HG02588 (cell line): ENCODE results near the gene SFTPB.
A peak's percentile ranks its signal among the peaks of the same experiment; 100 is the strongest.
"Not testable (repeated sequence)": the region's sequence is repeated elsewhere in the genome, so short reads cannot be mapped to it uniquely, and the experiment has no call there.

Source experiments
- ATAC-seq: cut with Tn5 transposase; IDR thresholded peaks from one replicate; pipeline ENCODE4 v1.9.1; 2021; ENCODE audit warnings: mild to moderate bottlenecking, moderate library complexity; ENCODE audit not compliant: unreplicated experiment

SFTPB gene

GRCh38 chr2:85657399-85657798 is 10.6 kb downstream of the SFTPB start:
- ATAC-seq, result not testable (repeated sequence)

GRCh38 chr2:85656468-85656867 is 11.5 kb downstream of the SFTPB start:
- ATAC-seq, result no peak

DNA sequence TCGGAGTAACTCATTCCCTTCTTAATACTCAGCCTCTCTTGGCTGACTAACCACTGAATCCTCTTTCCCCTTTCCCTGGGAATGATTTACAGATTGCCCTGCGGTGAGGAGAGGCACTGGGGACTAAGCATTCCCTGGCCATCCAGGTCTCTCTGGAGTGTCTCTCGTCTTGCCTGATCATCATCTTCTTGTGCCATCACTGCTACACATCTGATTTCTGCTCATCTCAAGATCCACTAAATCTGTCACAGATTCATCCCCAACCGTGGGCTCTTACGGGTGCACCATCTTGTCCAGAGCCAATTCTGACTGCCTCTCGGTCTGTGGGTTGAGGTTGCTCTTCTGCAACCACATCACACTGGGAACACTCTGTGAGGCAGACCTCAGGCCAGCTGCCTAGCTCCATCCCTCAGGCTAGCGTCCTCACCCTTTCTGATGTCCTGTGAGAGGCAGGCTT is 12.0 kb downstream of the SFTPB start:
- no peak for ATAC-seq

DNA sequence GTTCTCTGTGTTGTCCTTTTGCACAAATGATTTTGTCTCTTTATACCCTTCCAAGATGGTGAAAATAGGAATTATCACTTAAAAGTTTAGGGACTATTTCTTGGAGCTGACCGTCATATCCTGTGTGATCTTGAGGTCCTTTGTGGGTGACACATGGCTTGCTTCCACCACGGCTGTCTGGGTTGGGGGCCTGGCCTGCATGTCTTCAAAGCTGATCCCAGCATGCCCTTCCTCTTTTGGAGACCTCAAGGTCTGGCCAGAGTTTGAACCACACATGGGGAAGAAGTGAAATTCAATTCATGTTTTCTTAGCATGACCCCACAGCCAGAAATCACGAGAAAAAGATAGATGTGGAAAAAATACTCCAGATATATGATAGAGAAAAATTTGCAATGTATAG is 14.0 kb downstream of the SFTPB start:
- no peak for ATAC-seq

DNA sequence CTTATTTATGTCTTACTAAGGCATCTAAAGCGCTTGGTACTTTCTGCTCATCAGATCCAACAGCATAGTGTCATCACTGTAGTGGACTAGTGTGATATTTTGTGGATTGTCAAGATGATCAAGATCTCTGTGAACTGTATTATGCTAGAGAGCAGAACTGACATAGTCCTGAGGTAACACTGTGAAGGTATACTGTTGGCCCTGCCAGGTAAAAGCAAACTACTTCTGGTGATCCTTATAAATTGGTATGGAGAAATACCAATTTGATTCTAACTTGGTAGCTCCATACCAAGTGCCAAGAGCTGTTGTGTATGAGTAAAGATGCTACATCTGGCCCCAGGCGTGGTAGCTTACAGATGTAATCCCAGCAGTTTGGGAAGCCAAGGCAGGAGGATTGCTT is 15.9 kb downstream of the SFTPB start:
- no peak for ATAC-seq

DNA sequence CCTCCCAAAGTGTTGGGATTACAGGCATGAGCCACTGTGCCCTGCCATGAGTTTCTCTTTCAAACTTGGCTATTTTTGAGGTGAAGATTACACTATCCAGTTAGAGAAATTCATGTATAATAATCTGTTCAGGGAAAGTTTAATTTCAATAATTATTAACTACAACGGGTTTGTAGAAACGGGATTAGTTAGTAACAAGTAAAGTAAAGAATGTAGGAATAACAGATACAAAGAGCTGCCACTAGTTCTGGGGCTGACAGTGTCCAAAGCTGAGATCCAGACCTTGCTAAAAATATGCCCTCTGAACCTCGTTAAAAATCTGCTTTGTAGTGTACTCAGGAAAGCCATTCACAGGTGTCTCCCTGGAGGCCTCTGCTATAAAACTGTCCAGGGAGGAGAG is 16.9 kb downstream of the SFTPB start:
- ATAC-seq, result no peak

DNA sequence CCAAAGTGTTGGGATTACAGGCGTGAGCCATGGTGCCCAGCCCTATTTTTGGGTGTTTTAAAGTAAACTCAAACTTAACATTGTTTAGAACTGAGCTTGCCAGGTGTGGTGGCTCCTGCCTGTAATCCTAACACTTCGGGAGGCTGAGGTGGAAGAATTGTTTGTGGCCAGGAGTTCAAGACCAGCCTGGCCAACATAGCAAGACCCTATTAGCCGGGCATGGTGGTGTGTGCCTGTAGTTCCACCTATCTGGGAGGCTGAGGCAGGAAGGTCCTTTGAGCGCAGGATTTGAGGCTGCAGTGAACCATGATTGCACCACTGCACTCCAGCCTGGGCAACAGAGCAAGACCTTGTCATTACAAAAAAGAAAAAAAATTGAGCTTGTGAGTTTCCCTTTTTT is 17.5 kb downstream of the SFTPB start:
- ATAC-seq, result no peak

- no peak for ATAC-seq
These were observed 18.5 kb downstream of the SFTPB start for GRCh38 chr2:85649201-85650190.

DNA sequence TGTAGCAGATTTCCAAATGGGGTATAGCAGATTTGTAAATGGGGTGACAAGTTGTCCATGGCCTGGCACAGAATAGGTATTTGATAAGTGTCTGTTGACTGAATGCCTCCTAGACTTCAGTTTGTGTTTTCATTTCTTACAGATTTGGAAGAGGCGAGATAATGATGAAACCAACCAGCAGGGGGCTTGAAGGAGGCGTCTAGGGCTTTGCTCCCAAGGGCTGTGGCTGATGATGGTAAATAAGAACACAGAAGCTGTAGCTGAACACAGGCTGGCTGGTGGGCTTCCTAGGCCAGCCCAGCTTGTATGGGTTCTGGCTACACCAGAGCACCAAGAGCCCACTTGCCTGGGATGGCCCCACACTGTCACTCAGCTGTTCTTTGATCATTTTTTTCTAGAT is 19.4 kb downstream of the SFTPB start:
- no peak for ATAC-seq

DNA sequence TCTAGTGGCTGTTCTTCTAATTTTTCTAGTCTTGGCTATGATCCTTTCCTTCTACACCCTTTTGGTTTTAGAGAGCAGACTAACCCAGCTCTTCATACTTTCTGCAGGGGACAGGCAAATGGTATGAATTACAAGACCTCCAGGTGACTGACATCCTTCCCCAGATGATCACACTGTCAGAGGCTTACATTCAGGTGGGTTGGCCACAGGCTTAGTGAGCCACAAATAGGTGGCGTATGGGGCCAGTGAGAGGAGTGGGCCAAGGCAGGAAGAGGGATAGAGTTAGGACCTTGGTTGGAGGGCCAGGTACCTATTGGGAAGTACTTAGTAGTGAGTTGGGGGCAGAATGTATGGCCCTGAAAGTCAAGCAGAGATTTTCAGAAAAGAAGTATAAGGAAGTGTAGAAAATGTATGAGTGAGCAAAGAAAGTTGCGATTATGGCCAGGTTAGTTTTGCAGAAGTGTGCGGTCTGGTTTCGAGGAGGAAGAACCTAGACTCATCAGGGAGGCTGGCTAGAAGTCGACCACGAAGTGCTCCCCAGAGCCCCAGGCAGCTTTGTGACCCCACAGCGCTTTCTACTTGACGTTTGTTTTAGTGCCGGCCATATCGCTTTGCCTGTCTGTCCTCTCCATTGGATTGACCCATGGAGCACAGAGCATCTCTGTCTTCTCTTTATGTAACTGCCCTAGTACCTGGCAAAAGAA is 20.0 kb downstream of the SFTPB start:
- ATAC-seq, result no peak

DNA sequence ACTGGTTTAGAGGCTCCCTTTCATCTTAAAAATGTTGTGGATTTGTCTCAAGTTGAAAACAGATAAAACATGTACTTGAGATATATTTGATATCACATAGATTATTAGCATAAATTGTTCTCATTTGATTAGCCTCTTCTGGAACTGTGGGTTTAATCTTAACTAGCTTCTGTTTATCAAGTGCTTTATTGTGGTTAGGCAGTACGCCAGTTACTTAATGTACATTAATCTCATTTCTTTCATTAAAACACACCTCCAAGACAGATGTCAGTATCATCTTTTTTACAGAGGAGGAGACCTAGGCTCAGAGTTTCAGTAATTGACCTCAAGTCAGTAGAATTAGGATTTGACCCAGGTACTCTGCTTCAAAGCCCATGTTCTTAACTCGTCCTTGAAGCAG is 21.8 kb downstream of the SFTPB start:
- ATAC-seq, result no peak

DNA sequence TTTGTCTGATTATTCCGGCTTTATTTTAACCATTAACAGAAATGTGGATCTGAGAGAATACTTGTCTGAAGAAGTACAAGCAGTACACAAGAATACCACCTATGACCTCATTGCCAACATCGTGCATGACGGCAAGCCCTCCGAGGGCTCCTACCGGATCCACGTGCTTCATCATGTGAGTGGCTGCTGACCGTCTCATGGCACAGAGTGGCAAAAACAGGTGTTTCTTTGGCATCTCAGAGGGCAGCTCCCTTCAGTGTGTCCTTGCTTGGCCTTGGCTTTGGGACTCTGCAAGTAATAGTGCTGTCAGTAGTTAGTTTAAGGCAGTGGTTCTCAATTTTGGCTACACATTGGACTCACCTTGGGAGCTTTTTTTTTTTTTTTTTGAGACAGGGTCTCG is 23.1 kb downstream of the SFTPB start:
- ATAC-seq, result no peak

- ATAC-seq, result peak; percentile 57
These were observed 25.3 kb downstream of the SFTPB start for GRCh38 chr2:85642725-85643124.

DNA sequence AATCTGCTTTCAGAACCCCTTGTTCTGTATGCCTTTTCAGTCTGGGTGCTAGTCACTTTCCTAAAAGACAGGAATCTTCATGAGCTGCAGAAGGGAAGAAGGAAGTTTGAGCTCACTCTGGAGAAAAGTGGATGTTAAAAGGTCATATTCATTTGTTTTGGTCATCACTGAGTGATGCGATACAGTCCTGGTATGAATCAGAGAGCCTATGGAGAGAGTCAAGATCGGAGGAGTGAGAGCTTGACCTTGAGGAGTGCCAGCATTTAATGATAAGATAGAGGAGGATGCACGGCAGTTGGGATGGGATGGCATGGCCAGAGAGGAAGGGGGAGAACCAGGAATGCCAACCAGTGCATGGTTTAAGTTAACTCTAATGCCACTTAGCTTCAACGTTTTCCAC is 32.4 kb downstream of the SFTPB start:
- no peak for ATAC-seq

DNA sequence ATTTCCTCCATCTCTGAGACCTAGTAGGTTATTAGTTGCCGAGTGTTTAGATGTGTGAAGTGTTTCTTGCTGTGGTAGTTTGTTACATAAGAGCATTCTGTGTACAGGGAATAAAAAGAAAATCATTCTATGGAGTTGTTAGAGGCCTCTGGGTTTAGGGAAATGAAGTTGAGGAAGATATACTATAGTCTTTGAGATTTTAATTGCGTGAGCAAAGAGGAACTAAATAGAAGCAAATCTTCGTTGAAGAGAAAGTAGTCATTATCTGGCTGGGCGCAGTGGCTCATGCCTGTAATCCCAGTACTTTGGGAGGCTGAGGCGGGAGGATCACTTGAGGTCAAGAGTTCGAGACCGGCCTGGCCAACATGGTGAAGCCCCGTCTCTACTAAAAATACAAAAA is 33.0 kb downstream of the SFTPB start:
- no peak for ATAC-seq

DNA sequence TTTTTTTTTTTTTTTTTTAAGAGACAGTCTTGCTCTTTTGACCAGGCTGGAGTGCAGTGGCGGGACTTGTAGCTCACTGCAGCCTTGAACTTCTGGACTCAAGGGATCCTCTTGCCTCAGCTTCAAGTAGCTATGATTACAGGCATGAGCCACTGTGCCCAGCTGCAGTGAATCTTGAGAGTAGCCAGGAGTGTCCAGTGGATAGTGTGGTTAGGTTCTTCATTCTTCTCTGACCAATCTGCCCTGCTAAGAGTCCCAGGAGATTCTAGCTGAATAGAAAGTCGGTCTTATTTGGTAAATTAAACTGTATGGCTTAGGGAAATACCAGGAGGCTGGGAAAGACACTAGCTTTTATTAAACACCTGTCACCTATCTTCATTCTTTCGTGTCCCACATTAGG is 36.7 kb downstream of the SFTPB start:
- ATAC-seq, result no peak

- ATAC-seq, result peak; percentile 60
These were observed 39.3 kb downstream of the SFTPB start for GRCh38 chr2:85628658-85629057.

DNA sequence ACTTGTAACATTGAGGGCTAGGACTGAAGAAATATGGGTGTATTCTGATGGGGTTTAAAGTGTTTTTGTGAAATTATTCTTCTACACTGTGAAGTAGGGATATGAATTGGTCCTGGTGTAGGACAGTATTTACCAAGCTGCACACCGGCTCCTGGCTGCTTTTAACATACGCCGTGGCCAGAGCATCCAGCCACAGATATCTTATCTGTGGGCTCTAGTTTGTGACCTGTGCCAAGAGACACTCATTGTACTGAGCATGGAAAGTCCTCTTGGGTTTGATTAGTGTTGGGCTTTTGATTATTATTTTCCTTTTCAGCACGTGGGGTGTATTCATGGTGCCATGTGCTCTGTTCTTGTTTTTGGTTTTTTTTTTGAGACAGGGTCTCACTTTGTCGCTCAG is 44.0 kb downstream of the SFTPB start:
- no peak for ATAC-seq

DNA sequence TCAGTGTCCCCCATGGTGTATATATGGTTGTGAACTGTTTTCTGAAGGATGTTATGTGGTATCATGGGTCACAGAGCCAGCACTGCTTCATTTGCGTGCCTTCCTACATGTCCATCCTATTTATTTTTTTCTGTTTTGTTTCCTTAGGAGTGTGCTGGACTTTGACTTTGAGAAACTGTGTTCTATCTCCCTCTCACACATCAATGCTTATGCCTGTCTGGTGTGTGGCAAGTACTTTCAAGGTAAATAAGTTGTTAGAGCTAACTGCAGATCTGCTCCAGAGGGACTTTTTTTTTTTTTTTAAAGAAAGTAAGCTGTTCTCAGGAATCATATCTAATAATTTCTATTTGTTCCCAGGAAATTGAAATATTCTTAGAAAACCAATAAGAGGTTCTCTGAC is 46.7 kb downstream of the SFTPB start:
- ATAC-seq, result no peak

DNA sequence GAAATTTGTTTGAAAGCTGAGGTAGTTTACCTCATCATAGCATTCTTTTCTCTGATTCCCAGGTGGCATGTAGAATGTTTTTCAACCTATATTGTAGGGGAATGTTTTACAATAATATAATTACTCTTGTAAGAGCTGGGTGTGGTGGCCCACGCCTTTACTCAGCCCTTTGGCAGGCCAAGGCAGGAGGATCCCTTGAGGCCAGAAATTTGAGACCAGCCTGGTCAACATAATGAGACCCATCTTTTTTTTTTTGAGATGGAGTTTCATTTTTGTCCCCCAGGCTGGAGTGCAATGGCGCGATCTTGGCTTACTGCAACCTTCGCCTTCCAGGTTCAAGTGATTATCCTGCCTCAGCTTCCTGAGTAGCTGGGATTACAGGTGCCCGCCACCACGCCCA is 48.4 kb downstream of the SFTPB start:
- ATAC-seq, result no peak

DNA sequence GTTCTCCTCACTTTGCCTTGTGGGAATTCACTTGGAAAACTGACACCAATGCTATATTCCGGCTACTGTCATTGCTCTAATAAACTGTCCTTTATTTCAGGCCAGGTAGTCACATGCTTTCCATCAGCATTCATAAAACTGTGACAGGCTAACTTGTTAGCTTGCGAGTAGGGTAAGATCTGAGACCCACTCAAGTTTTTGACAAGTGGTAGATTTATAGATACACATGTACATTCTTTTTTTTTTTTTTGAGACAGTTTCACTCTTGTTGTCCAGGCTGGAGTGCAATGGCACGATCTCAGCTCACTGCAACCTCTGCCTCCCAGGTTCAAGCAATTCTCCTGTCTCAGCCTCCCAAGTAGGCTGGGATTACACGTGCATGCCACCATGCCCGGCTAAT is 50.3 kb downstream of the SFTPB start:
- ATAC-seq, result not testable (repeated sequence)

DNA sequence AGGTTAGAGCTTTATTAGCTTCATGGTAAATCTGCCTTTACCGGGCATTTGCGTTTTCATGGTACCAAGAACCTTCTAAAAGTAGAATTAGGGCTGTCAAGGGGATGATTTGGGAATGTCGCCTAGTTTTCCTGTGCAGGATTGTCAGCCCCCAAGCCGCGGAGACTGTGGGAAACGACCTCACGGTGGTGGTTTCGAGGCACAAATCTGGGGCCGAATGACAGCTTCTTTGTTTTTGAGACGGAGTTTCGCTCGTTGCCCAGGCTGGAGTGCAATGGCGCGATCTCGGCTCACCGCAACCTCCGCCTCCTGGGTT is 52.6 kb downstream of the SFTPB start:
- no peak for ATAC-seq
